ENCODE data around the gene NKX2-1. TPM values are rescaled to one million over a fixed set of nuclear protein-coding genes. Genes with fewer than 3 reads are reported as not detected.

NKX2-1 gene
- polyA plus RNA-seq, 1 of the 3 experiments (the other 2 are of a cell fraction) = not detected

GRCh38 chr14:36538051-36538450, 18.0 kb upstream of the NKX2-1 start:
- no peaks in the 10 kb centered on the region for H4K20me1 ChIP-seq (ENCODE audit: insufficient read depth)
- no peak for TF ChIP-seq SIN3A (IDR thresholded peaks at IDR 0.05; ENCODE audit: borderline replicate concordance, low read depth, low read length)
- no peak for TF ChIP-seq SMC3 (IDR thresholded peaks at IDR 0.05; ENCODE audit: low read depth, low read length)
- no peak for TF ChIP-seq YY1 (IDR thresholded peaks at IDR 0.05; ENCODE audit: low read depth)
- TF ChIP-seq FOXJ3 (CRISPR knock-in tag; IDR thresholded peaks at IDR 0.05) = no peak
- no peak for TF ChIP-seq GABPA (IDR thresholded peaks at IDR 0.05; ENCODE audit: low read depth)
- no peak for TF ChIP-seq TEAD4 (IDR thresholded peaks at IDR 0.05; ENCODE audit: borderline replicate concordance, insufficient read depth)
- TF ChIP-seq MAX (IDR thresholded peaks at IDR 0.05; ENCODE audit: low read depth) = no peak
- TF ChIP-seq FOSL2 (IDR thresholded peaks at IDR 0.05; ENCODE audit: borderline replicate concordance, low read depth) = no peak
- no peak for TF ChIP-seq EZH2phosphoT487 (IDR thresholded peaks at IDR 0.05; ENCODE audit: borderline replicate concordance, low read depth)
- TF ChIP-seq RXRA (IDR thresholded peaks at IDR 0.05; ENCODE audit: borderline replicate concordance, low read depth) = no peak
- TF ChIP-seq MXI1 (IDR thresholded peaks at IDR 0.05; ENCODE audit: low read depth, low read length) = no peak
- TF ChIP-seq REST (IDR thresholded peaks at IDR 0.05; ENCODE audit: low read depth, low read length) = no peak
- TF ChIP-seq POLR2AphosphoS5 (IDR thresholded peaks at IDR 0.05; ENCODE audit: low read depth, low read length) = no peak
- no peak for TF ChIP-seq EP300 (IDR thresholded peaks at IDR 0.05; ENCODE audit: borderline replicate concordance in 1 of 2, low read depth in 1 of 2, low read length in 1 of 2)
- TF ChIP-seq ELF1 (IDR thresholded peaks at IDR 0.05) = no peak
- TF ChIP-seq PBX3 (IDR thresholded peaks at IDR 0.05) = no peak
- H3K9me3 ChIP-seq = no peaks in the 10 kb centered on the region; the same call in 1 of the 2 replicates
- no peak overlapping the region for H3K27ac ChIP-seq (ENCODE audit: low read depth in 2 of 2, low read length in 1 of 2)
- H3F3A ChIP-seq (replicated peaks; ENCODE audit: insufficient read depth) = no peaks in the 10 kb centered on the region
- WGBS (ENCODE audit: low lambda C conversion rate) = 0% methylated on average over 1 of the region's 1 CpG
- H3K79me2 ChIP-seq (ENCODE audit: insufficient read depth) = no peaks in the 10 kb centered on the region
- no peak overlapping the region for H2AFZ ChIP-seq (ENCODE audit: low read depth)
- 0 out of 2 replicates have a peak, but pooled peaks cover 11% of the 10 kb centered on the region for H3K27me3 ChIP-seq (ENCODE audit: insufficient read depth)
- no peak overlapping the region for H3K4me2 ChIP-seq
- POLR2A ChIA-PET = interaction anchor here (0.7 kb wide), 1 partner anchor 16 kb away, joined by 3 read pairs; no protein-coding TSS in a partner anchor
- no peak for DNase-seq
- no peaks in the 10 kb centered on the region for H3K36me3 ChIP-seq (replicated peaks in 1 of 2; ENCODE audit: control insufficient read depth in 1 of 2, insufficient read depth in 2 of 2, low read length in 1 of 2)
- no peaks in the 10 kb centered on the region for H3K4me1 ChIP-seq (ENCODE audit: control insufficient read depth in 1 of 2, insufficient read depth in 2 of 2, low read depth in 1 of 2, low read length in 1 of 2)
- H3K9me2 ChIP-seq = no peaks in the 10 kb centered on the region
- CTCF ChIA-PET = interaction anchor here (1.0 to 2.2 kb wide), 2 partner anchors 13 to 16 kb away, joined by 3 to 8 read pairs; no protein-coding TSS in a partner anchor
- no peak overlapping the region for H3K4me3 ChIP-seq (ENCODE audit: low read depth in 2 of 2, low read length in 1 of 2)
- H3K9ac ChIP-seq = no peak overlapping the region

Measured in SK-N-SH (cell line).